ENCODE results near the gene GUCY1A1. TPM values are rescaled to one million over a fixed set of nuclear protein-coding genes. Genes with fewer than 3 reads are reported as not detected.

GUCY1A1 gene
- total RNA-seq, 2 donors from 2014 or later: 2.0 to 14.7 TPM

DNA sequence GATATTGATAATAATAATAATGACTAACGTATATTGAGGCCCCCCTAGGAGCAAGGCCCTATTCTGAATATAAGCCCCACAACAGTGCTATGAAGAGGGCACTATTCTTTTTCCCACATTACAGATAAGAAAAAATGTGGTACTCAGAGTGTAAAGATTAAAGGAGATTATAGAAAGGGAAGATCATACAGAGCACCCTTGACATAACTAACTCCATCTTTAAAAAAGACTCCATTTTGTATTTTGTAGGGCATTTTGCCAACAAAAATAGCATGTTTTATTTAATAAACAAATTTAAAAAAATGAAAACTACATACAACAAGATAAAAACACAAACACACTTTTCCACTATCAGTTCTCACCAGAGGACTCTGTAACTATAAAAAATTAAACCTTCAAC lies 42.1 kb downstream of the GUCY1A1 start:
- Histone ChIP-seq H3K36me3 (no peaks in the 10 kb centered on the region), H3K4me3 (no peak overlapping the region), H3K27ac (no peak overlapping the region), H3K9me3 (no peaks in the 10 kb centered on the region), H3K4me1 (no peaks in the 10 kb centered on the region), H3K9ac (ENCODE audit: low read depth in 2 of 2, low read length in 2 of 2) (no peak overlapping the region), H3K27me3 (no peaks in the 10 kb centered on the region)
- TF ChIP-seq CTCF (IDR thresholded peaks at IDR 0.05): no peak
- intact Hi-C loops (cut with DNase I): no loop called here
- no peak for DNase-seq

DNA sequence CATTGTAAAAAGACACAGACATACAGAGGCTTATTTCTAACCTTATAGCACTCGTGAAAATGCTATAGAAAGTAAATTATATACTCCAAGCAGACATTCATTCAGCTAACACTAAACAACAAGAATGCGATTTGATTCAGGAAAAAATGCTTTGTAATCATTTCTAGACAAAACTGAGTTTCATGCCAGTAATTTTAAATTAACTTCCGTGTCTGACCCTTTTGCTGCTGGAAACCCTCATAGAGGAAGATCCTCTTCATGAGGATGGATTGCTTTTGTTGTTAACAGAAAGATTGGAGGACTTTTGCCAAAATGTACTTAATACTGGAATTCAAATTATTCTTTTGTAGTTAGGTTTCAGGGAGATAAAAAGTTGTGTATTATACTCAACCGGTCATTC lies 43.3 kb downstream of the GUCY1A1 start:
- intact Hi-C loops (cut with DNase I): no loop called here
- Histone ChIP-seq H3K9ac (ENCODE audit: low read depth in 2 of 2, low read length in 2 of 2) (no peak overlapping the region), H3K27ac (no peak overlapping the region), H3K9me3 (no peaks in the 10 kb centered on the region), H3K27me3 (no peaks in the 10 kb centered on the region), H3K36me3 (no peaks in the 10 kb centered on the region), H3K4me1 (no peaks in the 10 kb centered on the region), H3K4me3 (no peak overlapping the region)
- no peak for DNase-seq
- TF ChIP-seq CTCF (IDR thresholded peaks at IDR 0.05): no peak

- TF ChIP-seq CTCF (IDR thresholded peaks at IDR 0.05): no peak
- Histone ChIP-seq H3K4me1 (no peaks in the 10 kb centered on the region), H3K9me3 (no peaks in the 10 kb centered on the region), H3K36me3 (no peaks in the 10 kb centered on the region), H3K27ac (no peak overlapping the region), H3K27me3 (no peaks in the 10 kb centered on the region), H3K9ac (ENCODE audit: low read depth in 2 of 2, low read length in 2 of 2) (no peak overlapping the region), H3K4me3 (no peak overlapping the region)
- DNase-seq: no peak
- intact Hi-C loops (cut with DNase I): no loop called here
Measured at GRCh38 chr4:155711556-155711955, 44.9 kb downstream of the GUCY1A1 start.

DNA sequence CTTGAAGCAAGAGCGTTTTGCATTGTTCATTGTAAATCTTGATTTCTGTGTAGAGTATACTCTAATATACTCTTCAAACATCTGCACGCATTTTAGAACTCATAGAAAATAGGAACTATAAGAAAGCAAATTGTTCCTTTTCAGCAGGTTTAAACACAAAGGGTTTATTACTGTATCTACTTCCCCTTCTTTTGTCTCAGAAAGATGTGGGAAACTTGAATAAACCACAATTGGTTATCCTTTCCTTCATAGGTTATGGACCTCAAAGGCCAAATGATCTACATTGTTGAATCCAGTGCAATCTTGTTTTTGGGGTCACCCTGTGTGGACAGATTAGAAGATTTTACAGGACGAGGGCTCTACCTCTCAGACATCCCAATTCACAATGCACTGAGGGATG lies 46.2 kb downstream of the GUCY1A1 start:
- Histone ChIP-seq H3K27me3 (no peaks in the 10 kb centered on the region), H3K9me3 (no peaks in the 10 kb centered on the region), H3K27ac (no peak overlapping the region), H3K9ac (ENCODE audit: low read depth in 2 of 2, low read length in 2 of 2) (no peak overlapping the region), H3K4me1 (no peaks in the 10 kb centered on the region), H3K36me3 (no peaks in the 10 kb centered on the region), H3K4me3 (no peak overlapping the region)
- DNase-seq: no peak
- intact Hi-C loops (cut with DNase I): no loop called here
- TF ChIP-seq CTCF (IDR thresholded peaks at IDR 0.05): no peak

DNA sequence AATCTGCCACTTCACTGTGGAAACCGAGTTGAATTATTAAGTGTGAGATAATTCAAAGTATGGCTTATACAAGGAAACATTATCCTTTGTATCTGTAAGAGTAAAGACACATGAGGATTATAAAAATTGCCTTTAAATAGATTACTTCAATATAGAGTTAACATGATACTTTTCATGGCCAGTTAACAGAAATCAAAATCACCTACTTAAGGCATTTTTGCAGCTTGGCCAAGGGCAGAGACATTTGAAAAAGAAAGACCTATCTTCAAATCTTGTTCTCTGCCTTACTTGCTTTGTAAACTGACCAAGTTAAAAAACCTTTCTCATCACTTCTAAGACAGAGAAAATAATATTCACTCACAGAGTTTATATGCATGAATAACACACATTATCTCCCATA lies 47.3 kb downstream of the GUCY1A1 start:
- Histone ChIP-seq H3K9me3 (no peaks in the 10 kb centered on the region), H3K9ac (ENCODE audit: low read depth in 2 of 2, low read length in 2 of 2) (no peak overlapping the region), H3K4me3 (no peak overlapping the region), H3K4me1 (no peaks in the 10 kb centered on the region), H3K27ac (no peak overlapping the region), H3K27me3 (no peaks in the 10 kb centered on the region), H3K36me3 (no peaks in the 10 kb centered on the region)
- no peak for DNase-seq
- intact Hi-C loops (cut with DNase I): no loop called here
- no peak for TF ChIP-seq CTCF (IDR thresholded peaks at IDR 0.05)

DNA sequence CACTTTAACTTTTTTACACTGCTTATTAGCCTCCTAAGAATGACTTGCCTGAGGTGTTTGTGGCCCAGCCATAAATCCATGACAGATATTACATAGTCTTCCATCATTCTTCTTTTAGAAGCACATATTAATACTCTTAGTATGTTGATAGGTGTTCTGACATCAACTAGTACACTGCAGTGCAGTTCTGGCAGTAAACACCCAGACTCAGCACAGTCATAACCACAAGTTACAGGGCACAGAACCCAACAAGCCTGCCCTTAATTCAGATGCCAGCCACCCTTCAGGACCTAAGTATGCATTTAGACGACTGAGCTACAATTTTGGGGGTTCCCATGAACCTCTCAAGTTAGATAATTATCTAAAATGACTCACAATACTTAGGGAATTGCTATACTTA lies 55.7 kb downstream of the GUCY1A1 start:
- H3K27me3 ChIP-seq: no peaks in the 10 kb centered on the region
- DNase-seq: no peak
- TF ChIP-seq CTCF (IDR thresholded peaks at IDR 0.05): no peak
- H3K27ac ChIP-seq: no peak overlapping the region
- no peaks in the 10 kb centered on the region for H3K4me1 ChIP-seq
- H3K9me3 ChIP-seq: no peaks in the 10 kb centered on the region
- no peak overlapping the region for H3K9ac ChIP-seq (ENCODE audit: low read depth in 2 of 2, low read length in 2 of 2)
- H3K4me3 ChIP-seq: no peak overlapping the region
- intact Hi-C loops (cut with DNase I): no loop called here
- H3K36me3 ChIP-seq: no peaks in the 10 kb centered on the region
